ENCODE results near the gene ZBTB46. TPM values are rescaled to one million over a fixed set of nuclear protein-coding genes. Genes with fewer than 3 reads are reported as not detected.

Gene ZBTB46
- total and polyA plus RNA-seq, 9 donors = 14.2 to 20.9 (median 18.9) TPM

Other genes with a start within 250 kb of the ZBTB46 start
- gene GMEB2, start 204.2 kb downstream of the ZBTB46 start, total RNA-seq = 5.9 TPM
- gene GMEB2, start 204.2 kb downstream of the ZBTB46 start, polyA plus RNA-seq (ENCODE audit: insufficient read depth in 1 of 8, insufficient read length in 8 of 8, low replicate concordance in 1 of 8) = 1 to 10 TPM; 7.1 to 9.5 (median 8.1) TPM
- gene STMN3, start 177.8 kb downstream of the ZBTB46 start, total RNA-seq = 18.3 TPM
- 10 to 100 TPM; 12.3 to 31.9 (median 19.4) TPM for gene STMN3, start 177.8 kb downstream of the ZBTB46 start, polyA plus RNA-seq (ENCODE audit: insufficient read depth in 1 of 8, insufficient read length in 8 of 8, low replicate concordance in 1 of 8)
- gene RTEL1, start 173.0 kb downstream of the ZBTB46 start, total RNA-seq = 8.4 TPM
- gene RTEL1, start 173.0 kb downstream of the ZBTB46 start, polyA plus RNA-seq (ENCODE audit: insufficient read depth in 1 of 8, insufficient read length in 8 of 8, low replicate concordance in 1 of 8) = 10 to 100 TPM in 5 of 8 donors, 1 to 10 TPM in 3; 8.7 to 13.3 (median 11.1) TPM
- 1.6 TPM for gene TNFRSF6B, start 134.6 kb downstream of the ZBTB46 start, total RNA-seq
- 1 to 10 TPM in 7 of 8 donors, under 1 TPM in 1; 0.55 to 2.4 (median 1.3) TPM for gene TNFRSF6B, start 134.6 kb downstream of the ZBTB46 start, polyA plus RNA-seq (ENCODE audit: insufficient read depth in 1 of 8, insufficient read length in 8 of 8, low replicate concordance in 1 of 8)
- gene ARFRP1, start 123.3 kb downstream of the ZBTB46 start, total RNA-seq = 32.8 TPM
- gene ARFRP1, start 123.3 kb downstream of the ZBTB46 start, polyA plus RNA-seq (ENCODE audit: insufficient read depth in 1 of 8, insufficient read length in 8 of 8, low replicate concordance in 1 of 8) = 10 to 100 TPM; 26.2 to 33.0 (median 31.0) TPM
- 13.1 TPM for gene ZGPAT, start 123.2 kb downstream of the ZBTB46 start, total RNA-seq
- gene ZGPAT, start 123.2 kb downstream of the ZBTB46 start, polyA plus RNA-seq (ENCODE audit: insufficient read depth in 1 of 8, insufficient read length in 8 of 8, low replicate concordance in 1 of 8) = 10 to 100 TPM; 13.0 to 18.2 (median 16.4) TPM
- gene LIME1, start 94.6 kb downstream of the ZBTB46 start, total RNA-seq = 6.4 TPM
- 1 to 10 TPM; 2.5 to 8.1 (median 4.8) TPM for gene LIME1, start 94.6 kb downstream of the ZBTB46 start, polyA plus RNA-seq (ENCODE audit: insufficient read depth in 1 of 8, insufficient read length in 8 of 8, low replicate concordance in 1 of 8)
- 58.2 TPM for gene SLC2A4RG, start 91.5 kb downstream of the ZBTB46 start, total RNA-seq
- gene SLC2A4RG, start 91.5 kb downstream of the ZBTB46 start, polyA plus RNA-seq (ENCODE audit: insufficient read depth in 1 of 8, insufficient read length in 8 of 8, low replicate concordance in 1 of 8) = 100 to 1,000 TPM; 112 to 160 (median 133) TPM
- not detected for gene ABHD16B, start 30.2 kb upstream of the ZBTB46 start, total RNA-seq
- gene ABHD16B, start 30.2 kb upstream of the ZBTB46 start, polyA plus RNA-seq (ENCODE audit: insufficient read depth in 1 of 8, insufficient read length in 8 of 8, low replicate concordance in 1 of 8) = not detected
- 48.9 TPM for gene TPD52L2, start 34.0 kb upstream of the ZBTB46 start, total RNA-seq
- 10 to 100 TPM; 69.0 to 86.7 (median 79.4) TPM for gene TPD52L2, start 34.0 kb upstream of the ZBTB46 start, polyA plus RNA-seq (ENCODE audit: insufficient read depth in 1 of 8, insufficient read length in 8 of 8, low replicate concordance in 1 of 8)
- 29.7 TPM for gene DNAJC5, start 63.9 kb upstream of the ZBTB46 start, total RNA-seq
- gene DNAJC5, start 63.9 kb upstream of the ZBTB46 start, polyA plus RNA-seq (ENCODE audit: insufficient read depth in 1 of 8, insufficient read length in 8 of 8, low replicate concordance in 1 of 8) = 10 to 100 TPM; 26.8 to 37.9 (median 32.4) TPM
- 24.8 TPM for gene UCKL1, start 125.2 kb upstream of the ZBTB46 start, total RNA-seq
- gene UCKL1, start 125.2 kb upstream of the ZBTB46 start, polyA plus RNA-seq (ENCODE audit: insufficient read depth in 1 of 8, insufficient read length in 8 of 8, low replicate concordance in 1 of 8) = 10 to 100 TPM; 31.2 to 56.5 (median 44.5) TPM
- 15.5 TPM for gene ZNF512B, start 138.7 kb upstream of the ZBTB46 start, total RNA-seq
- gene ZNF512B, start 138.7 kb upstream of the ZBTB46 start, polyA plus RNA-seq (ENCODE audit: insufficient read depth in 1 of 8, insufficient read length in 8 of 8, low replicate concordance in 1 of 8) = 10 to 100 TPM; 20.1 to 34.0 (median 28.0) TPM
- 1.5 TPM for gene SAMD10, start 148.4 kb upstream of the ZBTB46 start, total RNA-seq
- gene SAMD10, start 148.4 kb upstream of the ZBTB46 start, polyA plus RNA-seq (ENCODE audit: insufficient read depth in 1 of 8, insufficient read length in 8 of 8, low replicate concordance in 1 of 8) = 1 to 10 TPM; 2.4 to 4.4 (median 3.8) TPM
- 42.8 TPM for gene PRPF6, start 149.9 kb upstream of the ZBTB46 start, total RNA-seq
- 10 to 100 TPM; 50.5 to 64.4 (median 57.9) TPM for gene PRPF6, start 149.9 kb upstream of the ZBTB46 start, polyA plus RNA-seq (ENCODE audit: insufficient read depth in 1 of 8, insufficient read length in 8 of 8, low replicate concordance in 1 of 8)
- gene C20orf204, start 204.9 kb upstream of the ZBTB46 start, total RNA-seq = 0.84 TPM
- 1 to 10 TPM in 3 of 8 donors, under 1 TPM in 5; 0.52 to 1.5 (median 0.94) TPM for gene C20orf204, start 204.9 kb upstream of the ZBTB46 start, polyA plus RNA-seq (ENCODE audit: insufficient read depth in 1 of 8, insufficient read length in 8 of 8, low replicate concordance in 1 of 8)
- gene SOX18, start 218.4 kb upstream of the ZBTB46 start, total RNA-seq = 2.2 TPM
- 10 to 100 TPM in 6 of 8 donors, 1 to 10 TPM in 2; 8.7 to 15.7 (median 11.2) TPM for gene SOX18, start 218.4 kb upstream of the ZBTB46 start, polyA plus RNA-seq (ENCODE audit: insufficient read depth in 1 of 8, insufficient read length in 8 of 8, low replicate concordance in 1 of 8)
- 24.6 TPM for gene TCEA2, start 231.9 kb upstream of the ZBTB46 start, total RNA-seq
- 10 to 100 TPM; 43.1 to 60.1 (median 46.9) TPM for gene TCEA2, start 231.9 kb upstream of the ZBTB46 start, polyA plus RNA-seq (ENCODE audit: insufficient read depth in 1 of 8, insufficient read length in 8 of 8, low replicate concordance in 1 of 8)
- gene RGS19, start 248.3 kb upstream of the ZBTB46 start, total RNA-seq = 5.2 TPM
- 10 to 100 TPM in 1 of 8 donors, 1 to 10 TPM in 7; 4.9 to 10.4 (median 7.2) TPM for gene RGS19, start 248.3 kb upstream of the ZBTB46 start, polyA plus RNA-seq (ENCODE audit: insufficient read depth in 1 of 8, insufficient read length in 8 of 8, low replicate concordance in 1 of 8)
- gene OPRL1, start 248.8 kb upstream of the ZBTB46 start, total RNA-seq = 0.93 TPM
- 1 to 10 TPM in 6 of 8 donors, under 1 TPM in 2; 0.93 to 1.4 (median 1.3) TPM for gene OPRL1, start 248.8 kb upstream of the ZBTB46 start, polyA plus RNA-seq (ENCODE audit: insufficient read depth in 1 of 8, insufficient read length in 8 of 8, low replicate concordance in 1 of 8)